Duodenal mucosa (tissue), 2 donors: ENCODE results near the gene FIBIN.

Source experiments
- H3K27ac ChIP-seq: one replicate; pipeline ENCODE4 v1.7.0; 2013; ENCODE audit warnings: low read depth, low read length
- H3K27me3 ChIP-seq, 2 donors: one replicate each; pipeline ENCODE4 v1.7.0; 2013; ENCODE audit warnings: low read length in 2 of 2, control low read depth in 1 of 2; ENCODE audit not compliant: insufficient read depth in 2 of 2, control insufficient read depth in 1 of 2
- H3K36me3 ChIP-seq, 2 donors: one replicate each; pipeline ENCODE4 v1.7.0; 2013; ENCODE audit warnings: low read length in 2 of 2, control low read depth in 1 of 2; ENCODE audit not compliant: insufficient read depth in 2 of 2, control insufficient read depth in 1 of 2
- H3K4me1 ChIP-seq, 2 donors: one replicate each; pipeline ENCODE4 v1.7.0; 2013; ENCODE audit warnings: low read length in 2 of 2, control low read depth in 1 of 2; ENCODE audit not compliant: insufficient read depth in 2 of 2, control insufficient read depth in 1 of 2
- H3K4me3 ChIP-seq, 2 donors: one replicate each; pipeline ENCODE4 v1.7.0; 2013; ENCODE audit warnings: low read length in 2 of 2, low read depth in 1 of 2
- H3K9ac ChIP-seq, 2 donors: one replicate each; pipeline ENCODE4 v1.7.0; 2013; ENCODE audit warnings: low read length in 2 of 2, low read depth in 1 of 2
- H3K9me3 ChIP-seq, 2 donors: one replicate each; pipeline ENCODE4 v1.7.0; 2013; ENCODE audit warnings: low read length in 2 of 2, control low read depth in 1 of 2; ENCODE audit not compliant: control insufficient read depth in 1 of 2

Gene FIBIN

GRCh38 chr11:27040302-27041115 lies 46.6 kb downstream of the FIBIN start, which contains the start of gene BBOX1:
BBOX1 (plus strand) TSS chr11:27040815; CDS start chr11:27055431, 14,616 bp downstream.
- no peak within 1 kb of the TSS for H3K4me3 ChIP-seq
- no peak within 1 kb of the TSS for H3K27ac ChIP-seq
- H3K4me1 ChIP-seq = no peaks in the 10 kb centered on the region
- H3K27me3 ChIP-seq = no peaks in the 10 kb centered on the region
- no peaks in the 10 kb centered on the region for H3K9me3 ChIP-seq
- H3K9ac ChIP-seq = no peak within 1 kb of the TSS
- H3K36me3 ChIP-seq = no peaks in the 10 kb centered on the region

GRCh38 chr11:27041141-27041899 lies 47.4 kb downstream of the FIBIN start:
- H3K9ac ChIP-seq = no peak overlapping the region
- H3K4me1 ChIP-seq = no peaks in the 10 kb centered on the region
- H3K9me3 ChIP-seq = no peaks in the 10 kb centered on the region
- H3K27ac ChIP-seq = no peak overlapping the region
- no peak overlapping the region for H3K4me3 ChIP-seq
- H3K27me3 ChIP-seq = no peaks in the 10 kb centered on the region
- H3K36me3 ChIP-seq = no peaks in the 10 kb centered on the region
